ENCODE results near the gene VEGFB.

The VEGFB gene, protein sequence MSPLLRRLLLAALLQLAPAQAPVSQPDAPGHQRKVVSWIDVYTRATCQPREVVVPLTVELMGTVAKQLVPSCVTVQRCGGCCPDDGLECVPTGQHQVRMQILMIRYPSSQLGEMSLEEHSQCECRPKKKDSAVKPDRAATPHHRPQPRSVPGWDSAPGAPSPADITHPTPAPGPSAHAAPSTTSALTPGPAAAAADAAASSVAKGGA

GRCh38 chr11:64233913-64234586 lies at the start of gene VEGFB:
Gene VEGFB (plus strand): TSS chr11:64234584. CDS start chr11:64234834, 250 bp downstream.
- DNase-seq, result peak in 38 of 56 donors; percentile 21 to 77 (median 49)

GRCh38 chr11:64185175-64185692 lies 49.1 kb upstream of the VEGFB start:
- peak in 45 of 56 donors; percentile 61 to 99 (median 89) for DNase-seq

DNA sequence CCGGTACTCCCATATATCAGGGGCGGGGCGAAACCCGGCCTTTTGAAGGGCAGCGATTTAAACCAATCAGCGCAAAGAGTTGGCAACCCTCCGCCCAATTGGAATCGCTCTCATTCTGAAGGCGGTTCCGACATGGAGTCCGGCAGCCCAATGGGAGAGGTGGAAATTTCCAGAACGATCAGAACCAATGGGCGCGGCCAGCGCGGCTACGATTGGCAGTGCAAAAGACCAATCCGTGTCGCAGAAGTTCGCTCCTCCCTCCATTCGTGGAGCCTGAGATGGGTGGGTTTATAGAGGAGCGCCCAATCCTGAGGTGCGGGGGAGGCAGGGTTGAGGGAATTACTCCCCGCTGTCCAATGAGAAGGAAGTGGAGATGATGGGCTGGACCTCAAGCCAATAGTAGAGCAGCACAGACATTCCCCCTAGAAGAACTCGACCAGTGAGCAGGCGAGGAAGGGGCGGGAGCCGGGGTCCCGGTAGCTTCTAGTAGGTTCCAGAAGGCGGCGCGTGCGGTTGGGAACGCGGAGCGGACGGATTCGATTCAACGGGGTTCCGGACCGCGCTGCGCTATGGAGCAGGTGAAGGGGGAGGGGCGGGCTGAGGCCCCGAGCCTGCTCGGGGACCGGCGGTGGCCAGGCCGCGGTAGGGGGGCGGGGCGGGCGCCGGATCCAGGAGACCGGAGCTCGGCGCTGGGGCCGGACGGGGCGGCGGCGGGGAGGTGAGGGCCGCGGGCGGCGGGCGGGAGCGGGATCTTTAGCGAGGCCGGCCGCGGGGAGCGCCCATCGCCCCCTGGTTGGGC lies 48.5 kb upstream of the VEGFB start, which contains the start of gene STIP1:
TSS of gene STIP1 (plus strand) at position 479 of the 799 bp plus-strand sequence. CDS start at position 570, 91 bp downstream.
- DNase-seq, result peak; percentile 97 to 100 (median 99)

DNA sequence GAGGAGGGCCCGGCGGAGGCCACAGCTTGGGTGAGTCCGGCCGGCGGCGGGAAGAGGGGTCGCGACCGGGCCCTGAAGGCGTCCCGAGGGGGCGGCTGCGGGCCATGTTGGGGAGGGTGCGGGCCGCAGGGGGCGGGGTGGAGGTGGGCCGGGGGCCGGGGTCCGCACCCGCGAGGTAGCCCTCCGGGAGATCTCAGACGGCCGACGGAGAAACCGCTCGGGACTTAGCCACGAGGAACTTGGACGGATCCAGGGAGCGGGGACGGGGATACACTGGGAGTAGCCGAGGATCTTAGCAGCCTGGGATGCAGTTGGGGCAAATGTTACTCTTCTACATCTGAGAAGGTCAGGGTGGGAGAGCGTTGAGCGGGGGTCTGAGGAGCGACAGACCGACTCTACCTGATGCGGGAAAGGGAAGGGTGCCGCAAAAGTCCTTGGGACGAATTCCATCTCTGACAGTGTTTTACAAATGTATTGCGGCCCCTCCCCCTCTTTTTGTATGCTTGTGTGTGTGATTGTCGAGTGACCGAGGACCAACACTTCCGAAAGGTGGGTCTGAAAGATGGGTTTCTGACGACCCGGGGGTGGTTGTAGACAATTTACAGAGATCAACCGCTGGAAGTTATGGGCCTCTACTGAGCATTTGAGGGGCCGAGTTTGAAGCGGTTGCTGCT lies 47.8 kb upstream of the VEGFB start:
- DNase-seq, result peak in 9 of 56 donors; percentile 21 to 73 (median 46)

DNA sequence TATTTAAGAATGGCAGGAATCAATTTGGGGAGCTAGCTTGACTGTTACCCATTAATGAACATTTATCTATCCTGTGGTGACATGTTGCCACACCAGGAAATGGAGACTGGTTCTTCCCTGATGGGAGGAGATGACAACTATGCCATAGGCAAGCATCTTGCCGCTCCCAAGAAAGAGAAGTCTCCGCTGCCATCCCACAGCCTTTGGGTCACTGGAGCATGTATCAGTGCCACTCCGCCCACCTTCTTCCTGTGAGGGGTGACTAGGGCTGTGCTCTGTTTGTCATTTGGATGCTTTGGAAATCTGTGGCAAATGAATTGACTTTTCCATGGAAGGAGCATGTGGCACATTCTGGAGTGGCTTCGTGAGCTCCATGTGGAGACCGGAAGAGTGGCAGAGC lies 42.0 kb upstream of the VEGFB start:
- DNase-seq, result no peak

DNA sequence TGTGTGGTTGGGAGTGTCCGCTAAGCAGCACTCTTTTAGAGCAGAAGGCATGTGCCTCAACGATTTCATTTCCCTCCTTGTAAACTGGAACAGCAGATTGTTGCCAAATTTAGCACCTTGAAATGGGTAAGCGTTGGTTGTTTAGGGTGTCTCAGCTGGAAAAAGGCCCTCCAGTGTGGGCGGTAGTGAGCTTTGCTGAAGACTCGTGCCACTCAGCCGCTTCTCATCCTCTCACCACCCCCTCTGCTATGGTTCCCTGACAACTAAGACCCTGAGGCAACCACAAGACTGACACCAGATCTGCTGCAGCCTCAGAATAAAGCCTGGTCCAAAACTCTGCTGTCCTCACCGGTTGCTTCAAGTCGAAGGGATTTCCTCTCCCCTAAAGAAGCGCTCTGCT lies 37.8 kb upstream of the VEGFB start:
- DNase-seq, result peak in 6 of 56 donors; percentile 14 to 68 (median 26)

DNA sequence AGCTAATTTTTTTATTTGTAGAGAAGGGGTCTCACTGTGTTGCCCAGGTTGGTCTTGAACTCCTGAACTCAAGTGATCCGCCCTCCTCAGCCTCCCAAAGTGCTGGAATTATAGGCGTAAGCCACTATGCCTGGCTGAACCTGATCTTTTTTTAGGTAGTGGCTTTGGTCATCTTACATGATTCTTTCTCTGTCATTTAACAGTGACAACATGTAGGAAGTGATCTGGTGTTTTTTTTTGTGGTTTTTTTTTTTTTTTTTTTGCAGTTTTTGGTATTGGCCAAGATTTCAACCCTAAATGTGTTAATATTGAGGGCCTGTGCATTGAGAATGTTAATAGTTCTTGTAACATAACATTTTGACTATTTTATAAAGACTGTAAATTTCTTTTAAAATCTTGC lies 35.9 kb upstream of the VEGFB start:
- no peak for DNase-seq

- no peak for DNase-seq
Observed at GRCh38 chr11:64201543-64201942, 32.8 kb upstream of the VEGFB start.

- no peak for DNase-seq
Observed at GRCh38 chr11:64202992-64203391, 31.4 kb upstream of the VEGFB start.

GRCh38 chr11:64203421-64204079 lies 30.8 kb upstream of the VEGFB start:
- no peak for DNase-seq

GRCh38 chr11:64204080-64204440 lies 30.3 kb upstream of the VEGFB start:
- no peak for DNase-seq

DNA sequence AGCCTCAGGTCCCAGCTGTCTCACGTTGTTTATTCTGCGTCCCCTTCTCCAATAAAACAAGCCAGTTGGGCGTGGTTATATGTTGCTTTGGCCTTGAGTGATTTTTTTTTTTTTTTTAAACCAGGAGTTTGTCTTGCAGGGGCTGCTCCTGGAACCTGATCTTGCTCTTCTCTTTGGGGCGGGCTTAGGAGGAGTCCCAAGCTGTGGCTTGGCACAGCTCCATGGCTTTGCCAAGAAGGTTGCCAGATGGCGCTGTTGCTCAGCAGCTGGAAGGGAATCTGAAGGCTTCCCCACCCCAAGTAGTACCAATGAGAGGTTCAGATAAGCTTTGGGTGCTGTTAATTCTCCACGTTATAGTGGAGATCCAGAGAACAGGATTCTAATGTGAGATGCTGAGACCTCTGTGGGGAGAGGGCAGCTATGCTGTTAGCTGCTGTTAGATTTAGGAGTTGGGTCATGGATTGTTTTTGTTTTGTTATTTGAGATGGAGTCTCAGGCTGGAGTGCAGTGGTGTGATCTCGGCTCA lies 29.9 kb upstream of the VEGFB start:
- peak in 51 of 56 donors; percentile 11 to 87 (median 62) for DNase-seq

GRCh38 chr11:64206457-64207255 lies 27.7 kb upstream of the VEGFB start, which contains the start of gene FERMT3:
Gene FERMT3 (plus strand): TSS chr11:64206721. CDS start chr11:64207365, 644 bp downstream.
- DNase-seq, result peak in 5 of 56 donors; percentile 20 to 37 (median 23)

DNA sequence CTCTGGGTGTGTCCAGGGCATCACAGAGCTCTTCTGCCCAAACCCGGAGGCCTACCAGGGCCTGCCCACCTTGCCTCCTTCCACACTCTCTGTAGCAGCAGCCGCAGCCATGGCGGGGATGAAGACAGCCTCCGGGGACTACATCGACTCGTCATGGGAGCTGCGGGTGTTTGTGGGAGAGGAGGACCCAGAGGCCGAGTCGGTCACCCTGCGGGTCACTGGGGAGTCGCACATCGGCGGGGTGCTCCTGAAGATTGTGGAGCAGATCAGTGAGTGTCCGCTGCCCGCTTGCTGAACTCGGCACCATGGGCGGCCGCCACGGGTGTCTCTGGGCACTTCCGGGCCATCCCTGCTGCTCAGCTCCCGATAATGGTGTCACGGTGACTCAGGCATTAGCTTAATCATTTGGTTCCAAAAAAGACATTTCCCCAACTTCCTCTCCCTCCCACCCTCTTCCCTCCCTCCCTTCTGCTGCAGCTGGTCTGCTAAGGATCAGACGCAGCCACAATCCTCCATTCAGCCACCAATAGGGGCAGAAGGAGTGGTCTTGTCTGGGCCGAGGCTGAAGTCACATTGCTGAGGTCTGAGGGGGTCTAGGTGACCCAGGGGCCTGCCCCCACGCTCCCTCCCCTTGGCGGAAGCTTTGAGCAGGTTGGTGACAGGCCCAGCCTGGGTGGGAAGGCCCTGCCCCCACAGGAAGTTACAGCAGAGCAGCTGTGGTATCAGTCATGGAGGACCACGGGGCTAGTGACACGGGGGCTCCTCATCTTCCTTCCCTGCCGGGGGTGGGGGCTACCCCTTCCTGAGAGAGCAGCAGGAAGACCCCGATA lies 26.9 kb upstream of the VEGFB start:
- peak in 11 of 56 donors; percentile 14 to 69 (median 29) for DNase-seq

DNA sequence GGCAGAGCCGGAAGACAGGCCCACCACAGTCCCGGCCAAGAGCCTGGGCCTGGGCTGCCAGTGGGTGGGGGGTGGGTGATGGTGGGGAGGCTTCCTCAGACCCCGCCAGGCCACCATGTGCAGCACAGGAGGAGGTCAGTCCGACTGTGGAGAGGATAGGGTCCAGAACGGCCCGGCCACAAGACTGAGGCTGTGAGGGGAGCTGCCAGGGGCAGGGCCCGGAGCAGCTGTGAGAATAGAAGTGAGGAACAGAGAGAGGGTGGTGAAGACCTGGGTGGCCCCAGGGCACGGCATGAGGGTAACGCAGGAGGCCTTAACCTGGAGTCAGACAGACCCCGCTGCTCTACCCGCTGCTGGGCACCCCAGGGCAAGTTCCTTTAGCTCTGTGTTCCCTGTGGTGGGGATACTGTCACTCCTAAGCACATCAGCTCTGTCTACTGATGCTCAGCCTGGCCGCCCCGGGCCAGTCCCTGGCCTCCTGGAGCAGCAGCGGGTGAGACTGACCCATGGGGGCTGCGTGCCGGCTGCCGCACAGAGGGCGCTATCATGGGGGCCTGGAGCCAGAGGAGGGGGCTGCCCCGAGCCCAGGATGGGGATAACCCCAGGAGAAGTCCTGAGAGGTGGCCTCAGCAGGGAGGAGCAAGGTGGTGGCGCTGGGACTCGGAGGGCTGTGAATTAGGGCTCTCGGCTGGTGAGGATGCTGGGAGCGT lies 26.1 kb upstream of the VEGFB start:
- DNase-seq, result no peak

GRCh38 chr11:64208796-64209562 lies 25.4 kb upstream of the VEGFB start:
- DNase-seq, result peak in 5 of 56 donors; percentile 4 to 33 (median 18)

DNA sequence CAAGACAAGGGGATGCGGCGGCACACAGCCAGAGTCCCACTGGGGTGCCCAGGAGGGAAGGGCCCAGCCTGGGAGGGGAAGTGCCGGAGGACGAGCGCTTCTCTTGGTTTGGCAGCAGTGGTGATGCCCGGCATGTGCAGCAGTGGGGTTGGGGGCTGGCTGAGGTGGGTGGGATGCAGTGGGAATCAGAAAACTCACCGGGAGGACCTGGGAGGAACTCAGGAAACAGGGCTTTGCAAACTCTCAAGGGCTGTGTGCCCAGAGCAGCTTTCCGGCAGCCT lies 24.9 kb upstream of the VEGFB start:
- no peak for DNase-seq
